GM12874 (cell line): Measurements from ENCODE around the gene KRT33B.
"Not testable (repeated sequence)": the region's sequence is repeated elsewhere in the genome, so short reads cannot be mapped to it uniquely, and the experiment has no call there.

Source experiments
- TF ChIP-seq, protein P1 (sequence below): IDR thresholded peaks from 2 replicates; pipeline ENCODE4 v1.5.1; 2011; ENCODE audit warnings: low read depth, mild to moderate bottlenecking, control low read depth, low read length, moderate library complexity; ENCODE audit not compliant: insufficient read depth

Gene KRT33B

GRCh38 chr17:41381943-41382342 lies 12.3 kb upstream of the KRT33B start, which contains the start of gene KRT34:
KRT34 (minus strand) TSS chr17:41382306; CDS start chr17:41382246, 60 bp downstream.
- TF ChIP-seq, protein P1, sequence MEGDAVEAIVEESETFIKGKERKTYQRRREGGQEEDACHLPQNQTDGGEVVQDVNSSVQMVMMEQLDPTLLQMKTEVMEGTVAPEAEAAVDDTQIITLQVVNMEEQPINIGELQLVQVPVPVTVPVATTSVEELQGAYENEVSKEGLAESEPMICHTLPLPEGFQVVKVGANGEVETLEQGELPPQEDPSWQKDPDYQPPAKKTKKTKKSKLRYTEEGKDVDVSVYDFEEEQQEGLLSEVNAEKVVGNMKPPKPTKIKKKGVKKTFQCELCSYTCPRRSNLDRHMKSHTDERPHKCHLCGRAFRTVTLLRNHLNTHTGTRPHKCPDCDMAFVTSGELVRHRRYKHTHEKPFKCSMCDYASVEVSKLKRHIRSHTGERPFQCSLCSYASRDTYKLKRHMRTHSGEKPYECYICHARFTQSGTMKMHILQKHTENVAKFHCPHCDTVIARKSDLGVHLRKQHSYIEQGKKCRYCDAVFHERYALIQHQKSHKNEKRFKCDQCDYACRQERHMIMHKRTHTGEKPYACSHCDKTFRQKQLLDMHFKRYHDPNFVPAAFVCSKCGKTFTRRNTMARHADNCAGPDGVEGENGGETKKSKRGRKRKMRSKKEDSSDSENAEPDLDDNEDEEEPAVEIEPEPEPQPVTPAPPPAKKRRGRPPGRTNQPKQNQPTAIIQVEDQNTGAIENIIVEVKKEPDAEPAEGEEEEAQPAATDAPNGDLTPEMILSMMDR = not testable (repeated sequence)

- TF ChIP-seq, protein P1 = no peak
Measured at GRCh38 chr17:41377546-41377945, 7.9 kb upstream of the KRT33B start.

DNA sequence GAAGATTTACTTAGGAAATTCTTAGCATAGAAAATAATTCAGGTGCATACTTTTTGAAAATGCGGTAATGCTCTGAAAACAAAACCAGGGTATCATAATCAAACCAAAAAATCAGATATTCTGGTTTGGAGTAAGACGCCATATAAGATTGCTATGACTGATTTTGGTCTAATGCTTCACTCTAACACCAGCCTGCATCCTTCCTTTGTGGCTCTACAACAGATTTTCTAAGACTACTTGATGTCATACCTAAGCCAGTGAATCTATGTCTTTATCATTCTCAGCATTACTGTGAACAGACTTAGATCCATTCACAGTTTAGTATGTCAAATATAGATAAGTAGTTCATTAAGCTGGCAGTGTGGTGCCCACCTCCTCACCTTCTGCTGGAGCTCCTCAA lies 590 bp downstream of the KRT33B start:
- TF ChIP-seq, protein P1 = no peak

DNA sequence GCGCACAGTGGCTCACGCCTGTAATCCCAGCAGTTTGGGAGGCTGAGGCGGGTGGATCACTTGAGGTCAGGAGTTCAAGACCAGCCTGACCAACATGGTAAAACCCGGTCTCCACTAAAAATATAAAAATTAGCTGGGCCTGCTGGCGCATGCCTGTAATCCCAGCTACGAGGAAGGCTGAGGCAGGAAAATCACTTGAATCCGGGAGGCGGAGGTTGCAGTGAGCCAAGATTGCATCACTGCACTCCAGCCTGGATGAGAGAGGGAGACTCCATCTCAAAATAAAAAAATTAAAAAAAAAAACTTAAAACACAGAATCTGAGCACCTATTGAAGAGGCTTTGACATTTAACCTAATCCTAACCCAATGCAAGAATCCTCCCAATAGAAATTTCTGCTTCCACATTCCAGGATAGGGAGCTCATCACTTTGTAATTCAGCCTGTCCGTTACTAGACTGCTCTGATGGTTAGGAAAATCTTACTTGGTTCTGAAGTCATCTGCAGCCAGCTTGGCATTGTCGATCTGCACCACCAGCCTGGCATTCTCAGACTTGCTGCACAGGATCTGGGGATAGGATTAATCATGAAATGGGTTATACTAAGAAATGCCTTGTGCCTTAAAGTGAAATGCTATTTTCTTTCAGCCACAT lies 2.1 kb downstream of the KRT33B start:
- TF ChIP-seq, protein P1 = no peak

DNA sequence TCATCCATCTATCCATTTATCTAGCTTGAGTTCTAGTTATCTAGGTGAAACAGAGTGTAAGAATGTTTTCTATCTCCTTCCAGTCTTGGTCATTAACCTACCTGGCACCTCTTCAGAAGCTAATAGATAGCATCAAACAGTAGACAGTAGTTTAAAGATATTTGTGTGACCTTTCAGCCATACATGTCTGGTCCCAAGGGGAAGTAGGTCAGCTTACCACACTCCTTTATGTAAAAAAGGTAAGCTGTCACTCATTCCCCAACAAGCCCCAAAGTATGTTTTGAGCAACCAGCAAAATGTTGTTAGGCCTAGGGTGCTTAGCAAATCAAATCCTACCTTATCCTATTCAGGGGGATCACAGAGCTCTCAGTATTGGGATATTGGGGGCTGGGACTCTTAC lies 3.5 kb downstream of the KRT33B start:
- TF ChIP-seq, protein P1 = no peak

DNA sequence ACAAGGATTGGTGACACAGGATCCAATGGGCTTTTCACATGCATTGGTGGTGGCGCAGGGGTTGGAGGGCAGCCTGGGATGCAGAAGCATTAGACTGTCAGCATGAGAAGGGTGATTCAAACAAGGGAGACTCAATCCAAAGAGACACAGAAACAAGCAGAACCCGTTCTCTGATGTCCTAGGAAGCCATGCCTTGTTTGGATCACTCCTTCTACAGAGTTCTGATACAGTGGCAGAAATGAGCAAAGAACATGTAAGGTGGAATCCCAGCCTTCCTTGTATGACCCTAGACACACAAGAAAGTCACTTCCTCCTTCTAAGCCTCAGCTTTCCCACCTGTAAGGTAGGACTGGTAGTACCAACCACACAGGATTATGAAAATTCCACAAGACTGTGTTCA lies 5.7 kb downstream of the KRT33B start:
- TF ChIP-seq, protein P1 = no peak

DNA sequence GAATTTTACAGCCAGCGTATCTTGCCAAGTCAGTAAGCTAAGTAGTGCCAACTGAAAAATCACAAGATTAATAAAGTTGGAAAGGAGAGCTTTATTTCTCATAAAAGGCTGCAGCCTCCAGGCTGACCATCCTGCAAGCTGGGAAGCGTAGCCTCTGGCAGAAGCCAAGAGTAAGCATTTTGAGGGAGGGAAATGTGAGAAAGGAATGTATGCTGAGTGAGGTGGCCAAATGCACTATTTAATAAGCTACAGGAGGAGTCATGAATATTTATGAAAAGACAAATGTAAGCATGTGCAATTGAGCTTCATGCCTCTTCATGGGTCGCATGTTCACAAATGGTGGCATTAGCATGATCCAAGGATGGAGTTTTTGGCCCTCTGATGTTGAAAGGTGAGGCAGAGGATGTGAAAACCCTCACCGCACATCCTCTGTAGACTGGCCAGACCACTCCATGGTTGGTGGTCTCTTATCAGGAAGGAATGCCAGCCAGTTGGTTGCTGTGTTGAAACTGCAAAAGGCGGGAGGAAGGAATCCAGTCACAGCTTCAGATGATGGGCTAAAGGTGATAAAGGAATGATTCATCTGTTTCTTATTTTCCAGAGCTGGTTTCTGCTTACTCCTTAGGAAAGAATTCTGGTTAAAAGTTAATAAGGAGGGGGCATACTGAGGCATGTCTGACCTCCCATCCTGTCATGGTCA lies 9.2 kb downstream of the KRT33B start:
- TF ChIP-seq, protein P1 = no peak
